AG04450 (cell line): ENCODE data around the gene IFITM1. TPM values are rescaled to one million over a fixed set of nuclear protein-coding genes. Genes with fewer than 3 reads are reported as not detected.

Experiments used
- CTCF ChIA-PET: fragments of 300-600, 350-600 bp; formaldehyde crosslinking; extraction: SDS; loops from one replicate; lab custom pipeline; 2022; ENCODE audit warnings: antibody characterized with exemption, inconsistent platforms; lab: Charles Lee
- POLR2A ChIA-PET: fragments of 350-600 bp; formaldehyde crosslinking; extraction: SDS; loops from one replicate; lab custom pipeline; 2021; ENCODE audit warnings: antibody characterized with exemption, inconsistent platforms; lab: Yijun Ruan, JAX
- DNase-seq: peaks from one replicate; pipeline ENCODE4 v3.0.0-alpha.2; 2011; ENCODE audit warnings: low read depth, low spot score
- H3K27ac ChIP-seq: one replicate; pipeline ENCODE4 v1.5.1; 2012; ENCODE audit warnings: low read depth, low read length, control low read depth
- H3K27me3 ChIP-seq: one replicate; pipeline ENCODE4 v1.6.0; 2012; ENCODE audit warnings: low read length; ENCODE audit not compliant: control insufficient read depth, insufficient read depth
- H3K4me3 ChIP-seq: 2 replicates; pipeline ENCODE4 v1.5.1; 2011; ENCODE audit warnings: mild to moderate bottlenecking, low read depth, low read length, control low read depth
- H3K9me3 ChIP-seq: 2 replicates; pipeline ENCODE4 v1.5.1; 2012; ENCODE audit warnings: low read length; ENCODE audit not compliant: control insufficient read depth, insufficient read depth
- polyA plus RNA-seq: library from polyadenylated mRNA; depleted of rRNA; stranded (reverse); fragments of >200 nt; gene quantifications from 2 replicates; pipeline ENCODE4 v1.2.3, GENCODE V29; 2011
- TF ChIP-seq, protein P1 (sequence below): IDR thresholded peaks from 2 replicates; pipeline ENCODE4 v1.5.1; 2011; ENCODE audit warnings: low read depth, low read length, control low read depth, inconsistent platforms

Gene IFITM1
- polyA plus RNA-seq, 1 experiment: 62.1 TPM

DNA sequence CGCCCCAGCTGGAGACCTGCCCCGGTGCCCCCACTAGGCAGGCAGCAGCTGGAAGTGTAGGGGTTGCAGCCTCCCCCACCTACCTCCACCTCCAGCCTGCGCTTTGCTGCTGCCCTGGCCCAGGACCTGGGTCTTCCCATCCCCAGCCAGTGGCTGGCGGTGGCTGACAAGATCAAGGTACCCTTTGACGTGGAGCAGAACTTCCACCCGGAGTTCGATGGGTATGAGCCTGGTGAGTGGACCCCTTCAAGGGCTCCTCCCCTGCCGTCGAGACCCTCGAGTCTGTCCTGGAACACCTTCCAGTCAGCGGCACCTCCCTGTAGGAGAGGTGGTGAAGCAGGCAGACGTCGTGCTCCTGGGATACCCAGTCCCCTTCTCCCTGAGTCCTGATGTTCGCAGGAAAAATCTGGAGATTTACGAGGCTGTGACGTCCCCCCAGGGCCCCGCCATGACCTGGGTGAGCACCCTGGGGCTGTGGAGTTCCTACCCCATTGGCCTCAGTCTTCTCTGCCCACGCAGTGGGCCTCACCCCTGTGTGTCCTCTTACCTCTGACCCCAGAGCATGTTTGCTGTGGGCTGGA is 20.5 kb upstream of the IFITM1 start:
- POLR2A ChIA-PET: no interaction called here
- CTCF ChIA-PET: no interaction called here
- no peak for DNase-seq

DNA sequence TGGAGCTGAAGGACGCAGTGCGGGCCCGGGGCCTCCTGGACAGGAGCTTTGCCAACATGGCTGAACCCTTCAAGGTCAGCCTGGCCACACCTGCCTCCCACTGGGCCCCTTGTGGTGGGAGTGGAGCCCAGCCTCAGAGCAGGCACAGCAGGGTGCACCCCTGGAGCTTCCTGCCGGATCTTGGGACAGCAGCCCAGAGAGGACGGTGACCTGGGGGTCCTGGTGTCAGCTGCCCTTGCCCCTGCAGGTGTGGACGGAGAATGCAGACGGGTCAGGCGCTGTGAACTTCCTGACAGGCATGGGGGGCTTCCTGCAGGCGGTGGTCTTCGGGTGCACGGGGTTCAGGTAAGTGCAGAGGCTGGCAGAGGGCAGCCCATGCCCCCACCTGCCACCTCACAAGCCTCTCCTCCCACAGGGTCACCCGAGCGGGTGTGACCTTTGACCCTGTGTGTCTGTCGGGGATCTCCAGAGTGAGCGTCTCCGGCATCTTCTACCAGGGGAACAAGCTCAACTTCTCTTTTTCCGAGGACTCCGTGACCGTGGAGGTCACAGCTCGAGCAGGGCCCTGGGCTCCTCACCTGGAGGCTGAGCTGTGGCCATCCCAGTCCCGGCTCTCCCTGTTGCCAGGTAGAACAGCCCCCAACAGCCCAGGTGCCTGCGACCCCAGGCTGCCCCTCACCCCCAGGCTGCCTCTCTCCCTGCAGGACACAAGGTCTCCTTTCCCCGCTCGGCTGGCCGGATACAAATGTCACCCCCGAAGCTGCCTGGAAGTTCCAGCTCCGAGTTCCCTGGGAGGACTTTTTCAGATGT is 19.8 kb upstream of the IFITM1 start:
- H3K27me3 ChIP-seq: no peaks in the 10 kb centered on the region
- H3K27ac ChIP-seq: no peak overlapping the region
- H3K4me3 ChIP-seq: no peak overlapping the region
- H3K9me3 ChIP-seq: no peaks in the 10 kb centered on the region; the same call in 1 of the 2 replicates
- DNase-seq: no peak
- TF ChIP-seq, protein P1, sequence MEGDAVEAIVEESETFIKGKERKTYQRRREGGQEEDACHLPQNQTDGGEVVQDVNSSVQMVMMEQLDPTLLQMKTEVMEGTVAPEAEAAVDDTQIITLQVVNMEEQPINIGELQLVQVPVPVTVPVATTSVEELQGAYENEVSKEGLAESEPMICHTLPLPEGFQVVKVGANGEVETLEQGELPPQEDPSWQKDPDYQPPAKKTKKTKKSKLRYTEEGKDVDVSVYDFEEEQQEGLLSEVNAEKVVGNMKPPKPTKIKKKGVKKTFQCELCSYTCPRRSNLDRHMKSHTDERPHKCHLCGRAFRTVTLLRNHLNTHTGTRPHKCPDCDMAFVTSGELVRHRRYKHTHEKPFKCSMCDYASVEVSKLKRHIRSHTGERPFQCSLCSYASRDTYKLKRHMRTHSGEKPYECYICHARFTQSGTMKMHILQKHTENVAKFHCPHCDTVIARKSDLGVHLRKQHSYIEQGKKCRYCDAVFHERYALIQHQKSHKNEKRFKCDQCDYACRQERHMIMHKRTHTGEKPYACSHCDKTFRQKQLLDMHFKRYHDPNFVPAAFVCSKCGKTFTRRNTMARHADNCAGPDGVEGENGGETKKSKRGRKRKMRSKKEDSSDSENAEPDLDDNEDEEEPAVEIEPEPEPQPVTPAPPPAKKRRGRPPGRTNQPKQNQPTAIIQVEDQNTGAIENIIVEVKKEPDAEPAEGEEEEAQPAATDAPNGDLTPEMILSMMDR: no peak
- CTCF ChIA-PET: interaction anchor here (1.1 to 1.2 kb wide), 2 partner anchors 11 to 12 kb away, joined by 3 read pairs; no protein-coding TSS in a partner anchor
- POLR2A ChIA-PET: no interaction called here

More for the DNA sequence above, 20.5 kb upstream of the IFITM1 start:
- H3K4me3 ChIP-seq: no peak overlapping the region
- H3K9me3 ChIP-seq: no peaks in the 10 kb centered on the region; the same call in 1 of the 2 replicates
- H3K27me3 ChIP-seq: peaks cover under 1% of the 10 kb centered on the region
- TF ChIP-seq, protein P1: no peak
- no peak overlapping the region for H3K27ac ChIP-seq

DNA sequence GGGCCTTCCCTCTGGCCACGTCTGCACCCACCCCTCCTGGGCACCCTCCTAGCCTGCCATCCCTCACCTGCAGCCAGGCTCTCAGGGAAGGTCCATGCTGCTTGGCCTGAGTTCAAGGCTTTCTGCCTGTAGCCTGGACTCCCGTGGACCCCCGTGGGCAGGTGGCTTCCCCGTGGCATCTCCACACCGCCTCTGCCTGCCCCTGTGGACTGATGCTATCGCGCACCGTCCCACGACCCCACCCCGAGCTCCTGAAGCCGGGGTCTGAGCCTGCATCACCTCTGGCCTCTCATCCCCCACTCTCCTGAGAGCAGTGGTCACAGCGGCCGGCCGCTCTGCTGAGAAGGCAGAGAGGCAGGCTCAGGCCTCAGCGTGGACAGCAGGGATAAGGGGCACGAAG is 19.1 kb upstream of the IFITM1 start:
- TF ChIP-seq, protein P1: no peak
- no peaks in the 10 kb centered on the region; the same call in 1 of the 2 replicates for H3K9me3 ChIP-seq
- H3K27me3 ChIP-seq: peaks cover 3% of the 10 kb centered on the region
- CTCF ChIA-PET: interaction anchor here (1.1 to 1.2 kb wide), 2 partner anchors 10 to 11 kb away, joined by 3 read pairs; no protein-coding TSS in a partner anchor
- no peak overlapping the region for H3K4me3 ChIP-seq
- POLR2A ChIA-PET: interaction anchor here (0.6 kb wide), 1 partner anchor 10 kb away, joined by 3 read pairs; no protein-coding TSS in a partner anchor
- no peak for DNase-seq
- H3K27ac ChIP-seq: no peak overlapping the region

DNA sequence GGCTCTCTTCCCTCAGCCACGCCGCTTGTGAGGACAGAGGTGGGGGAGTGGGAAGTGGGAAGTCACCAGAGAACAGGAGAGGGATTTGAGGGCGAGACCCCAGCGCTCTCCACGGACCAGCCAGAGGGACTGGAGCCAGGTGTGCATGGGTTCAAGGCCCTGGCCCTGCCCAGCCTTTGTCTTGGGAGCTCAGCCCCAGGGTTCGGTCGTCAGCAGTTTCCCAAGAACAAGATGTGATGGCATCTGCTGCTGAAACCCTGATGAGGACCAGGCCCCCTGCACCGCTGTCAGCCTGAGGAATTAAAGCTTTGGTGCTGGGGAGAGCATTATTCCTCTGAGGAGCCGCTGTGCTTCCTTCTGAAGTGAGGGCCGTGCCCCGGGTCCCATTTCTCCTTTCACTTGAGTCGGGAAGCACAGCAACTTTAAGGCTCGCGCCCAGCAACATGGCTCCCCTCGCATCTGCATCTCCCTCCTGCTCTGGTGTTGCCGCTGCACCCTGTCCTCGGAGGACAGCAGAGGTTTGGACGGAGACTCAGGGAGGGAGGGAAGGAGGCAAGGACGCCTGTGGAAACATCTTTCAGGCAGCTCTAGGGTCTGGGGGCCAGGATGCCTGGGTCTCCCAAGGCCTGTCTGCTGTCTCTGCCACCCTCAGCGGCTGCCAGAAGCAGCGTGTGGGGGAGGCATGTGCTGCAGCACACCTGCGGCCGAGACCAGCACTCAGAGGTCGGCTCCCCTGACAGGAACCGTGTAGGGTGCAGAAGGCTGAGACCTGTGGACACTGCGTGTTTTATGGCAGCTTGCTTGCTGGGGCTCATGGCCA is 18.3 kb upstream of the IFITM1 start:
- no peak for DNase-seq
- TF ChIP-seq, protein P1: no peak
- ChIA-PET POLR2A (interaction anchor here (0.6 kb wide), 1 partner anchor 9 kb away, joined by 3 read pairs; no protein-coding TSS in a partner anchor), CTCF (interaction anchor here (1.2 kb wide), 1 partner anchor 10 kb away, joined by 3 read pairs; no protein-coding TSS in a partner anchor)
- Histone ChIP-seq H3K4me3 (no peak overlapping the region), H3K27me3 (peaks cover 11% of the 10 kb centered on the region), H3K27ac (no peak overlapping the region), H3K9me3 (no peaks in the 10 kb centered on the region; the same call in 1 of the 2 replicates)
